ENCODE results near the gene PRM2.

PRM2 gene

GRCh38 chr16:11258553-11259492, 17.5 kb downstream of the PRM2 start:
- DNase-seq = peak; percentile 37

GRCh38 chr16:11257131-11257938, 18.9 kb downstream of the PRM2 start:
- DNase-seq = peak; percentile 60 to 65

- DNase-seq = peak; percentile 44 to 45
Observed at GRCh38 chr16:11256661-11257130, 19.6 kb downstream of the PRM2 start.

- peak; percentile 85 to 90 for DNase-seq
Observed at GRCh38 chr16:11255737-11256660, 20.3 kb downstream of the PRM2 start, which contains the start of gene SOCS1. Gene SOCS1 (minus strand): TSS chr16:11256204. CDS start chr16:11255478, 726 bp downstream.

GRCh38 chr16:11254913-11255736, 21.2 kb downstream of the PRM2 start:
- DNase-seq = peak; percentile 59 to 64

GRCh38 chr16:11253995-11254912, 22.0 kb downstream of the PRM2 start:
- DNase-seq = peak in 1 of 2 donors; percentile 39

GRCh38 chr16:11253009-11253994, 23.0 kb downstream of the PRM2 start:
- DNase-seq = peak; percentile 43 to 53

- no peak for DNase-seq
Observed at GRCh38 chr16:11252482-11252931, 23.8 kb downstream of the PRM2 start.

GRCh38 chr16:11251525-11252481, 24.5 kb downstream of the PRM2 start:
- peak; percentile 85 to 87 for DNase-seq

GRCh38 chr16:11250786-11251524, 25.3 kb downstream of the PRM2 start:
- no peak for DNase-seq

GRCh38 chr16:11250091-11250785, 26.0 kb downstream of the PRM2 start:
- DNase-seq = no peak

- DNase-seq = no peak
Observed at GRCh38 chr16:11249233-11250061, 26.8 kb downstream of the PRM2 start.

GRCh38 chr16:11248133-11248532, 28.1 kb downstream of the PRM2 start:
- no peak for DNase-seq

GRCh38 chr16:11245988-11246387, 30.3 kb downstream of the PRM2 start:
- DNase-seq = no peak

- DNase-seq = no peak
Observed at GRCh38 chr16:11245222-11245737, 31.0 kb downstream of the PRM2 start.

All from activated CD4-positive, alpha-beta T cell treated with anti-CD3 and anti-CD28 coated beads for 4 hours (primary cell).